Chondrocyte (in vitro differentiated cells): Measurements from ENCODE around the gene CHST2. TPM values are rescaled to one million over a fixed set of nuclear protein-coding genes. Genes with fewer than 3 reads are reported as not detected.

Experiments
- DNase-seq: peaks from one replicate; pipeline ENCODE4 v3.0.0; 2021; ENCODE audit warnings: mixed read lengths, low spot score
- H3K27ac Mint-ChIP-seq: one replicate; pipeline ENCODE4 v1.8.0; 2021; ENCODE audit warnings: mild to moderate bottlenecking, moderate library complexity, mixed read lengths; ENCODE audit not compliant: unreplicated experiment
- H3K27me3 Mint-ChIP-seq: 2 replicates; pipeline ENCODE4 v1.8.0; 2021; ENCODE audit warnings: low read depth, mixed read lengths
- H3K36me3 Mint-ChIP-seq: 2 replicates; pipeline ENCODE4 v1.8.0; 2021; ENCODE audit warnings: low read depth, mixed read lengths
- H3K4me1 Mint-ChIP-seq: 2 replicates; pipeline ENCODE4 v1.8.0; 2021; ENCODE audit warnings: low read depth, mild to moderate bottlenecking, mixed read lengths
- H3K4me3 Mint-ChIP-seq: one replicate; pipeline ENCODE4 v1.8.0; 2021; ENCODE audit warnings: mild to moderate bottlenecking, moderate library complexity, mixed read lengths; ENCODE audit not compliant: unreplicated experiment
- H3K9me3 Mint-ChIP-seq: 2 replicates; pipeline ENCODE4 v1.8.0; 2021; ENCODE audit warnings: low read depth, mixed read lengths
- CTCF ChIP-seq: fragments of 200-600 bp; sonication (generic); IDR thresholded peaks from 2 replicates; pipeline ENCODE4 v1.5.0; 2021; ENCODE audit warnings: antibody characterized with exemption, mild to moderate bottlenecking, moderate library complexity
- total RNA-seq: library from RNA; stranded (reverse); gene quantifications from 3 replicates; pipeline ENCODE4 v1.2.1, GENCODE V29; 2021

Gene CHST2
- total RNA-seq, 1 donor from 2014 or later, result 23.1 TPM

- no peaks in the 10 kb centered on the region for H3K36me3 Mint-ChIP-seq
- H3K4me1 Mint-ChIP-seq, result peaks cover 28% of the 10 kb centered on the region
- H3K4me3 Mint-ChIP-seq, result no peak overlapping the region
- TF ChIP-seq CTCF, result no peak
- no peak for DNase-seq
- no peaks in the 10 kb centered on the region for H3K9me3 Mint-ChIP-seq
- no peak overlapping the region for H3K27ac Mint-ChIP-seq
- no peaks in the 10 kb centered on the region for H3K27me3 Mint-ChIP-seq
Observed at GRCh38 chr3:143166376-143166775, 46.8 kb downstream of the CHST2 start.

- no peak for DNase-seq
- peaks cover 46% of the 10 kb centered on the region for H3K4me1 Mint-ChIP-seq
- H3K27ac Mint-ChIP-seq, result no peak overlapping the region
- no peak for TF ChIP-seq CTCF
- H3K4me3 Mint-ChIP-seq, result no peak overlapping the region
- H3K27me3 Mint-ChIP-seq, result no peaks in the 10 kb centered on the region
- H3K36me3 Mint-ChIP-seq, result peaks cover 1% of the 10 kb centered on the region
- H3K9me3 Mint-ChIP-seq, result peaks cover 5% of the 10 kb centered on the region
Observed at GRCh38 chr3:143167969-143168854, 48.6 kb downstream of the CHST2 start.

- no peak overlapping the region for H3K4me3 Mint-ChIP-seq
- H3K27ac Mint-ChIP-seq, result no peak overlapping the region
- H3K36me3 Mint-ChIP-seq, result peaks cover 2% of the 10 kb centered on the region
- TF ChIP-seq CTCF, result no peak
- DNase-seq, result no peak
- H3K27me3 Mint-ChIP-seq, result no peaks in the 10 kb centered on the region
- peaks cover 8% of the 10 kb centered on the region for H3K9me3 Mint-ChIP-seq
- peaks cover 49% of the 10 kb centered on the region for H3K4me1 Mint-ChIP-seq
Observed at GRCh38 chr3:143168855-143169192, 49.3 kb downstream of the CHST2 start.

- TF ChIP-seq CTCF, result no peak
- Mint-ChIP-seq H3K27me3 (no peaks in the 10 kb centered on the region), H3K9me3 (peaks cover 10% of the 10 kb centered on the region), H3K27ac (peak overlapping the region; percentile 90), H3K36me3 (peaks cover 5% of the 10 kb centered on the region), H3K4me1 (peaks cover 49% of the 10 kb centered on the region), H3K4me3 (no peak overlapping the region)
- DNase-seq, result no peak
Observed at GRCh38 chr3:143170074-143170473, 50.5 kb downstream of the CHST2 start.

GRCh38 chr3:143170676-143171075 lies 51.1 kb downstream of the CHST2 start:
- peaks cover 10% of the 10 kb centered on the region for H3K9me3 Mint-ChIP-seq
- peak overlapping the region; percentile 90 for H3K27ac Mint-ChIP-seq
- peaks cover 5% of the 10 kb centered on the region for H3K36me3 Mint-ChIP-seq
- H3K4me1 Mint-ChIP-seq, result peaks cover 49% of the 10 kb centered on the region
- no peaks in the 10 kb centered on the region for H3K27me3 Mint-ChIP-seq
- DNase-seq, result no peak
- TF ChIP-seq CTCF, result no peak
- no peak overlapping the region for H3K4me3 Mint-ChIP-seq
